GM12891 (cell line): ENCODE data around the gene PSTPIP2.

ENCODE experiments used
- PAX5 ChIP-seq: IDR thresholded peaks from 2 replicates; pipeline ENCODE4 v1.6.1; 2011; ENCODE audit warnings: low read length, moderate library complexity, mild to moderate bottlenecking; ENCODE audit not compliant: insufficient read depth, severe bottlenecking
- POLR2A ChIP-seq: IDR thresholded peaks from 2 replicates; pipeline ENCODE4 v1.6.1; 2011; ENCODE audit warnings: low read depth, low read length, control low read depth
- POLR2AphosphoS5 ChIP-seq: IDR thresholded peaks from 2 replicates; pipeline ENCODE4 v1.6.1; 2011; ENCODE audit warnings: low read depth, low read length, control low read depth
- POU2F2 ChIP-seq: IDR thresholded peaks from 2 replicates; pipeline ENCODE4 v1.6.1; 2011; ENCODE audit warnings: low read depth, mild to moderate bottlenecking, control low read depth, low read length, moderate library complexity
- SPI1 ChIP-seq: IDR thresholded peaks from 2 replicates; pipeline ENCODE4 v1.6.1; 2011; ENCODE audit warnings: low read depth, low read length, control low read depth
- TAF1 ChIP-seq: IDR thresholded peaks from 2 replicates; pipeline ENCODE4 v1.6.1; 2011; ENCODE audit warnings: low read depth, low read length, control low read depth

GRCh38 chr18:45957100-45957499 is 115.0 kb downstream of the PSTPIP2 start:
- no peak for TF ChIP-seq PAX5
- TF ChIP-seq POLR2A = no peak
- no peak for TF ChIP-seq POLR2AphosphoS5
- no peak for TF ChIP-seq TAF1
- no peak for TF ChIP-seq SPI1
- TF ChIP-seq POU2F2 = no peak
